ENCODE results near the gene RAI14.
"Not testable (repeated sequence)": the region's sequence is repeated elsewhere in the genome, so short reads cannot be mapped to it uniquely, and the experiment has no call there.

Gene RAI14

GRCh38 chr5:34755926-34756325 is 99.8 kb downstream of the RAI14 start:
- H3K4me3 ChIP-seq (ENCODE audit: low read depth, low read length): no peak overlapping the region
- no peak for TF ChIP-seq CTCF (IDR thresholded peaks at IDR 0.05; ENCODE audit: borderline replicate concordance, insufficient read depth, low read depth, low read length)

- no peak for TF ChIP-seq CTCF (IDR thresholded peaks at IDR 0.05; ENCODE audit: borderline replicate concordance, insufficient read depth, low read depth, low read length)
- H3K4me3 ChIP-seq (ENCODE audit: low read depth, low read length): no peak overlapping the region
These were observed 100.9 kb downstream of the RAI14 start for GRCh38 chr5:34756781-34757624.

- TF ChIP-seq CTCF (IDR thresholded peaks at IDR 0.05; ENCODE audit: borderline replicate concordance, insufficient read depth, low read depth, low read length): no peak
- H3K4me3 ChIP-seq (ENCODE audit: low read depth, low read length): no peak overlapping the region
These were observed 102.4 kb downstream of the RAI14 start for GRCh38 chr5:34758514-34758913.

- H3K4me3 ChIP-seq (ENCODE audit: low read depth, low read length): not testable (repeated sequence)
These were observed 103.1 kb downstream of the RAI14 start for GRCh38 chr5:34759213-34759612.

- TF ChIP-seq CTCF (IDR thresholded peaks at IDR 0.05; ENCODE audit: borderline replicate concordance, insufficient read depth, low read depth, low read length): no peak
- H3K4me3 ChIP-seq (ENCODE audit: low read depth, low read length): no peak overlapping the region
These were observed 109.5 kb downstream of the RAI14 start for GRCh38 chr5:34765662-34766061.

GRCh38 chr5:34767180-34767579 is 111.1 kb downstream of the RAI14 start:
- no peak overlapping the region for H3K4me3 ChIP-seq (ENCODE audit: low read depth, low read length)
- no peak for TF ChIP-seq CTCF (IDR thresholded peaks at IDR 0.05; ENCODE audit: borderline replicate concordance, insufficient read depth, low read depth, low read length)

GRCh38 chr5:34770486-34770885 is 114.4 kb downstream of the RAI14 start:
- TF ChIP-seq CTCF (IDR thresholded peaks at IDR 0.05; ENCODE audit: borderline replicate concordance, insufficient read depth, low read depth, low read length): no peak
- no peak overlapping the region for H3K4me3 ChIP-seq (ENCODE audit: low read depth, low read length)

All from GM12875 (cell line).